Stimulated activated CD4-positive, alpha-beta T cell treated with anti-CD3 and anti-CD28 coated beads, Interleukin-4, amount 100 ng/mL, for 4 hours (primary cell): ENCODE data around the gene MICAL2.

ENCODE experiments used
- DNase-seq, 2 experiments: peaks; one replicate each; pipeline ENCODE4 v3.0.0-alpha.2; 2020

The MICAL2 gene

DNA sequence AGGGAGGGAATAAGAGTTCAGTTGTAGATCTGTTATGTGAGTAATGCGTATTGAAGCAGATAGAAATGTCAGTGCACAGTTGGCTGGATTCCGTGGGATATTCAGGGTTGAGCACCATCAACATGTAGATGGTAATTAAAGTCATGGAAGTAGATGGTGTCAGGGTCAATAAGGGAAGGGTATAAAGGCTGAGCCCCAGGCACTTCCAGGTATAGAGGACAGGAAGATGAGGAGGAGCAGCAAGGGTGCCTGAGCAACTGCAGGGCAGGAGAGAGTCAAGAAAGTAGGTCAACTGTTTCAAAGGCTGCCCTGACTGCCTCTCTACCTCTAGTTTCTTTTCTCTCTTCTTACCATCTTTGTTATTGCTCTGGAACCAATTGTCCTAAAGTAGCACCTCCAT lies 85.9 kb downstream of the MICAL2 start:
- DNase-seq, result no peak

- no peak for DNase-seq
Observed at GRCh38 chr11:12196872-12197271, 86.5 kb downstream of the MICAL2 start.

DNA sequence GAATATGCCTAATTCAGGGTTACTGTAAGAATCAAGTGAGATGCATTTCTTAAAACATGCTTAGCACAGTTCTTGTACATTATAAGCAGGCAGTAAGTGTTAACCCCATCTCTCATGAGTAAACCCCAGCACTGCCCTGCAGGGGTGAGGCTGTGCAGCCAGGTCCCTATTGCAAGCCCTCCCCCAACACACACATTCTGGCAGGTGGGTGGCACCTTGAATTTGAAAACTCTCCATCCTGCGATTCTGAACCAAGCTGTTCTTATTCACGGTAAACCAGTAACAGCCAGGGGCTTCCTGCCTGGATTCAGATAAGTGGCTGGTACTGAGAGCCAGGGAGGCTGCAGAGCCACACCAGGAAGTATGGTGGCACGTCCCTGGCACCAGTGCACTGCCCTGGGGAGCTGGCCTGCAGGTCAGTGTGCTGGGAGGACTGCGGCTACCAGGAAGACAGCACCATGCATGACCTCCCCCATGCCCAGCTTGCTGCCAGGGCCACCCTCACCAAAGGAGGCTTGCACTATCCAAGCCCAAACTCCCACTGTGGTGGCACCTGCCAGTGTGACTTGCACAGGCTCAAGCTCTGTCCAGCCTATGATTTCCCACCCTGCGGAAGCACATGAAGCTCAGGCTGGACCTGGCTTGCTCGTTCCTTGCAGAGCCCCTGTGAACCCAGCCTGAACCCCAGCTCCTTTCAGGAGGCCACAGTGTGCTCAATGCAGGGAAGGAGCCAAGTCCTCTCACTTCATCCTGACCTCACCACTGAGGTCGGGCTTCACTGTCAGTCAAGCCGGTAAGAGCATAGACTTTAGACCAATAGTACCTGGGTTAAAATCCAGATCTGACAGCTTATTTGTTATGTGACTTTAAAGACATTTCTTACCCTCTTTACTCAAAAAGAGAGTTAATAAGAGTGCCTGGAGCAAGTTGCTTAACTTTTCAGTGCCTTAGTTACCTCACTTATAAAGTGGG lies 88.1 kb downstream of the MICAL2 start:
- no peak for DNase-seq

- DNase-seq, result no peak
Observed at GRCh38 chr11:12199231-12199948, 89.0 kb downstream of the MICAL2 start.

- no peak for DNase-seq
Observed at GRCh38 chr11:12200279-12200990, 90.0 kb downstream of the MICAL2 start.

- no peak for DNase-seq
Observed at GRCh38 chr11:12200991-12201985, 90.9 kb downstream of the MICAL2 start.

- DNase-seq, result no peak
Observed at GRCh38 chr11:12202661-12203310, 92.4 kb downstream of the MICAL2 start.

GRCh38 chr11:12204506-12204905 lies 94.1 kb downstream of the MICAL2 start:
- DNase-seq, result no peak

GRCh38 chr11:12205330-12205729 lies 94.9 kb downstream of the MICAL2 start:
- DNase-seq, result no peak

- no peak for DNase-seq
Observed at GRCh38 chr11:12206529-12206928, 96.1 kb downstream of the MICAL2 start.

DNA sequence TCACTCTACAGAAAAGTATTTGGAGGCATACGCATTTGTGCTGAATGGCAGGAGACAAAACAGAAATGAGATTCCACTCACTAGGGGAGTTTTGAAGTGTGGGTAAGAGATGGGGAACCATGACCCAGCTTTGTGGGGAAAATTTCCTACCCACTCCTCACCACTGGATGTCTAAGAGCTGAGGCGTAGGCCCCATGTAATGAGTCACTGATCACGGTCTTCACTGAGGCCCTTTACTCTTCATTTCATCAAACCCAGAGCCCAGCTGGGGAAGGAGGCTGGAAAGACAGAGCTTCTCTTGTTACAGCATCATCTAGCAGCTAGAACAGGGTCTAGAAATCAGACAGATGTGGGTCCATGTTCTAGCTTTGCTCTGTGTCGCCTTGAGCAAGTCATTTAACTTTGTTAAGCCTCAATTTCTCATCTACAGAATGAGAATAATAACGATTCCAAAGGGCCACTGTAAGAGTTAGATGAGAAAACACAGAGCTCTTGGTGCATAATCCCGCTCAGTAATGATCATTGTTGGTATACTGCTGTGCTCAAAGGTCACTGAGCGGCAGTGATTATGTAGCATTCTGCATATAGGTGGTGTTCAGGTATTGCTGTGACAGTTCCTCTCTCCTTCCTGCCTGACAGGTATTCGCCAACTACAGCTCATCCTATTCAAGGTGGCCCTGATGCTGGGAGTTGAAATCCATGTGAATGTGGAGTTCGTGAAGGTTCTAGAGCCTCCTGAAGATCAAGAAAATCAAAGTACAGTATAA lies 97.2 kb downstream of the MICAL2 start:
- DNase-seq, result peak; percentile 15 to 25

GRCh38 chr11:12209096-12209495 lies 98.7 kb downstream of the MICAL2 start:
- DNase-seq, result no peak

DNA sequence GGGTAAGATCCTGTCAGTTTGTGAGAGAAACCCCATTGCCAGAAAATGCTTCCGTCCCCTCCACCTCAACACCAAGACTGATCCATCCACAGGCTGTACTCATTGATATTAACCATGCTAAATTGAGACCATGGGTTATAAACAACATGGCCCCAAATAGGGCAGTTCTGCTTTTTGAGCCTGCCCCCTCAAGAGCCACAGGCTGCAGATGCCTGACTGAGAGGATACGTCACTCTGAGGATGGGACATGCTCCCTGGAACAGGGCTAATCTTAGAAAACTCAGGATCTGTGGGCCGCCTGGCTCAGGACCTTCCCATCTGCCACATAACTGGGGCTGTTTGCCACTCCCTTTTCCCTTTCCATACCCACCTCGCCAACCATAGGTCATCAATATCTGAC lies 99.8 kb downstream of the MICAL2 start:
- DNase-seq, result no peak

DNA sequence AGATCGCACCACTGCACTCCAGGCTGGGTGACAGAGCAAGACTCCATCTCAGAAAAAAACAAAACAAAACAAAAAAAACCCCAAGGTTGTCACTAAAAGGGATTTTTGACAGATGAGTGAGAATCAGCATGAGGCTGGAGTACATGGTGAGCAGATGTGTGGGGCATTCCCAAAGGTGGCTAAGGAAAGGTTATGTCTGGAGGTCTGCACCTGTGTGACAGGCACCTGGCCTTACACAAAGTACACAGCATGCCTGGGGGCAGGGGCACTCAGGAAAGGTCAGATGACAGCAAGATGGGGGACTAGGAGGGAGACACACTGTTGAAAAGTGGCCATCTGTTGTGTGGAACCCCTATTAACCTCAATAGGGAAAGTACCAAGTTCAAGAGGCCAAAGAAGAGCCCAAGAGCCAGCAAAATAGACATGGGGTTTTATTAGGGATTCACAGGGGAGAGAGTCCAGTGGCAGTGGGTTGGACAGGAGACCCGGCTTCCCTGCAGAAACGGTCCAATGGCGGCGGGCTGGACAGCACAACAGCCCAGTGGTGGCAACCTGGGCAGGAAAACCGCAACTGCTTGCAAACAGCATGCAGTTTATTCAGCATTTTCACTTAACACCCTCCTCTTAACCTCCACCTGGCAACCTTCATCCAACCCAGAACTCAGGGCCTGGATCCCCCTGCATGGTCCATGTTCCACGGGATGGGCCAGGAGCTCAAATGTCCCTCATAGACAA lies 101.1 kb downstream of the MICAL2 start:
- no peak for DNase-seq

DNA sequence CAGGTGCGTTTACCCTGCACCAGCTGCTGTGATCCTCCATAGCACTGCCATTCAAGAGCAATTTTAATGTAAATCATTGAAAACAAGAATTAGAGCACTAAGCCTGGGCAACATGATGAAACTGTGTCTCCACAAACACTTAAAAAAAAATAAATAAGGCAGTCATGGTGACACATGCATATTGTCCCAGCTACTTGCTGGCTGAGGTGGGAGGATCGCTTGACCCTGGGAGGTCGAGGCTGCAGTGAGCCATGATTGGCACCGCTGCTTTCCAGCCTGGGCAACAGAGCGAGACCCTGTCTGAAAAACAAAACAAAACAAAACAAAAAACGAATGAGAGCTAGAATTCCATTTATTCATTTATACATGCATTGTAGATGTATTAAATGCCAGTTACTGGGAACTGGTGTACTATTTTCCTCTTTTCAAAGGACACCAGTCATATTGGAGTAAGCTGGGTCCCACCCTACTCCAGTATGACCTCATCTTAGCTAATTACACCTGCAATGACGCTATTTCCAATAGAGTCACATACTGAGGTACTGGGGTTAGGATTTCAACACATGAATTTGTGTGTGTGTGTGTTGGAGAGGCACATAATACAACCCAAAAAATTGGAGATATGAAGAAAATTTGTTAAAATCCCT lies 101.9 kb downstream of the MICAL2 start:
- no peak for DNase-seq

GRCh38 chr11:12212821-12213185 lies 102.4 kb downstream of the MICAL2 start:
- DNase-seq, result no peak

DNA sequence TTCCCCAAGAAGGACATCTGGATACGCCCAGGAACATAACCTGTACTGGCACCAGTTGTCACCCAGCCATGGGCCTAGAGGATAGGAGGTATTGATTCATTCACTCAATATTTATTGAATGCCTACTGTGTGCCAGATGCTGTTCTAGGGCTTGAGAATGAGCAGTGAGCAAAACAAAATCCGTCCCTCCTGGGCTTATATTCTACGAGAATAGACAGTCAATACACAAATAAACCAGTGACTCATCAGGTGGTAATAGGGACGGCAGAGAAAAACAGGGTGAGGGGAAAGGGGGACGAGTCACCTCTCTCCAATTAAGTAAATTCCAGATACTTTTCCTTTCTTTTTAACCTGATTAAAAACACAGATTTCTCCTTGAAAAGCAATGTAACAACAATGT lies 103.5 kb downstream of the MICAL2 start:
- DNase-seq, result no peak

DNA sequence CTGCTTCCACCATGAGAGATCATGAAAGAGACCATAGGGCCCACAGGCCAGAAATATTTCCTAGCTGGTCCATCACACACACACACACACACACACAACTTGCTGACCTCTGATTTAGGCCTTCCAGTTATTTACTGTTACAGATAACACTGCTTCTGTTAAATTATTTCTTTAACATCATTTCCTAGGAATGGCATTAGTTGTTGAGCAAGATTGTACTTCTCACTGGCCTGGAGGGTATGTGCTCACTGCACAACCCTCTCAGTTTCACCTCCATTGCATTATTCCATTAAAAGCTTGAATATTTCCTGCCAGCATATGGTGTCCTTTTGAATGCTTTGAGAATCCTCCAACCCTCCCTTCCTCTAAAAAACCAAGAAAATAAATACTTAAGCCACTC lies 104.4 kb downstream of the MICAL2 start:
- DNase-seq, result no peak

- DNase-seq, result no peak
Observed at GRCh38 chr11:12215181-12215593, 104.8 kb downstream of the MICAL2 start.

DNA sequence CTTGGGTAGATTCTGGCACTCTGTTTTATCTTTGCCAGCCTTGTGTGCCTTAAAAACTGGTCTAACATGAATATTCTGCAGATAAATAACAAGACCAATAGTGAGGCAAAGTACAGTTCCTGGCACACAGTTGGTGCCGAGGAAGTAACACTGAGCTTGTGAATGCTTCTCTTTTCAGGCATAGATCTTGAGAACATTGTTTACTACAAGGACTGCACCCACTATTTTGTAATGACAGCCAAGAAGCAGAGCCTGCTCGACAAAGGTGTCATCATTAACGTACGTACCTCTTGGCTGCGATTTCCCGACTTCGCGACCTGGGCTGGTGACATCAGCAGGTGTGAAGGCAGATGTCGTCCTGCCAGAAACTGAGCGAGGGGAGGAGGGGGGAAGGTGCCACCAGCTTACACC lies 105.7 kb downstream of the MICAL2 start:
- DNase-seq, result no peak
